Epithelial cell of proximal tubule (primary cell): Measurements from ENCODE around the gene TEDC1. TPM values are rescaled to one million over a fixed set of nuclear protein-coding genes. Genes with fewer than 3 reads are reported as not detected.

Source experiments
- DNase-seq: peaks from one replicate; pipeline ENCODE4 v3.0.0-alpha.2; 2011; ENCODE audit warnings: low read depth
- H3K4me3 ChIP-seq: 2 replicates; pipeline ENCODE4 v1.5.1; 2011; ENCODE audit warnings: low read depth, mild to moderate bottlenecking, low read length
- CTCF ChIP-seq: conservative IDR thresholded peaks from 2 replicates; pipeline ENCODE4 v1.5.1; 2012; ENCODE audit warnings: low read depth, mild to moderate bottlenecking, low read length
- total RNA-seq: library from RNA; depleted of rRNA; stranded (reverse); fragments of >200 nt; gene quantifications from 2 replicates; pipeline ENCODE4 v1.2.3, GENCODE V29; 2015

TEDC1 gene
- total RNA-seq, 1 donor from 2014 or later: 30.5 TPM

GRCh38 chr14:105474483-105475268, 16.4 kb upstream of the TEDC1 start, which contains the start of gene CRIP2:
Gene CRIP2 (plus strand): TSS chr14:105474821. CDS start chr14:105474863, 42 bp downstream.
- H3K4me3 ChIP-seq: peak within 1 kb of the TSS; percentile 80
- DNase-seq: no peak
- TF ChIP-seq CTCF: no peak

GRCh38 chr14:105475269-105476096, 15.6 kb upstream of the TEDC1 start:
- TF ChIP-seq CTCF: no peak
- DNase-seq: no peak
- H3K4me3 ChIP-seq: peak overlapping the region; percentile 80

- TF ChIP-seq CTCF: no peak
- peak overlapping the region; percentile 80 for H3K4me3 ChIP-seq
- no peak for DNase-seq
Observed at GRCh38 chr14:105476097-105476830, 14.8 kb upstream of the TEDC1 start.

- no peak for DNase-seq
- TF ChIP-seq CTCF: no peak
- H3K4me3 ChIP-seq: peak overlapping the region; percentile 80
Observed at GRCh38 chr14:105476831-105477659, 14.0 kb upstream of the TEDC1 start.

GRCh38 chr14:105477660-105478397, 13.2 kb upstream of the TEDC1 start:
- no peak for DNase-seq
- no peak for TF ChIP-seq CTCF
- no peak overlapping the region for H3K4me3 ChIP-seq
